IPS-15b (cell line): ENCODE data around the gene CABCOCO1.
A peak's percentile ranks its signal among the peaks of the same experiment; 100 is the strongest.
"Not testable (repeated sequence)": the region's sequence is repeated elsewhere in the genome, so short reads cannot be mapped to it uniquely, and the experiment has no call there.

Experiments used
- H3K27me3 ChIP-seq: one replicate; pipeline ENCODE4 v1.6.1; 2013; ENCODE audit warnings: low read length; ENCODE audit not compliant: control insufficient read depth, insufficient read depth
- H3K36me3 ChIP-seq: one replicate; pipeline ENCODE4 v1.6.1; 2013; ENCODE audit warnings: low read length; ENCODE audit not compliant: control insufficient read depth, insufficient read depth
- H3K4me1 ChIP-seq: one replicate; pipeline ENCODE4 v1.6.1; 2013; ENCODE audit warnings: mild to moderate bottlenecking, low read length; ENCODE audit not compliant: control insufficient read depth, insufficient read depth
- H3K4me3 ChIP-seq: one replicate; pipeline ENCODE4 v1.5.1; 2013; ENCODE audit warnings: low read depth, low read length
- H3K9ac ChIP-seq: one replicate; pipeline ENCODE4 v1.6.1; 2013; ENCODE audit warnings: low read depth, mild to moderate bottlenecking, low read length
- H3K9me3 ChIP-seq: one replicate; pipeline ENCODE4 v1.6.1; 2013; ENCODE audit warnings: mild to moderate bottlenecking, low read length; ENCODE audit not compliant: control insufficient read depth, insufficient read depth

Gene CABCOCO1

DNA sequence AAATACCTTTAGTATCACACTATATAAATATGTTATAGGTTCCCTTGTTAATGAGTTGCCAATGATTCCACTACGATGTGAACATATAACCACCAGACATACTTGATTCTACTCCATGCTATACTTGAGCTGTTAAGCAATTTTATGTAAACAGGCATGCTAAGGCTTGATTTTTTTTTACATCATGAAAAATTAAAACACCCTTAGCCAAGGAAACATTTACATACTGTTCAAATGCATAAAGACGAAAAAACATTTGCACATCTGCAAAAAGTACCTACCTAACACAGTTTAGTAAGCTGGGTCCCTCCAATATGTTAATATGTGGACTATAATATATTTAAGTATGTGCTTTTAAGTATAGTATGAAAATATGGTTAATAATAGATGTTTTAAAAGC, 9.0 kb upstream of the CABCOCO1 start:
- no peaks in the 10 kb centered on the region for H3K9me3 ChIP-seq

GRCh38 chr10:61655335-61655851, 7.3 kb upstream of the CABCOCO1 start:
- H3K36me3 ChIP-seq: no peaks in the 10 kb centered on the region

More for the DNA sequence above, 9.0 kb upstream of the CABCOCO1 start:
- no peaks in the 10 kb centered on the region for H3K36me3 ChIP-seq
- no peaks in the 10 kb centered on the region for H3K4me1 ChIP-seq
- no peaks in the 10 kb centered on the region for H3K27me3 ChIP-seq
- no peak overlapping the region for H3K4me3 ChIP-seq
- no peak overlapping the region for H3K9ac ChIP-seq

GRCh38 chr10:61663466-61663865, 737 bp downstream of the CABCOCO1 start:
- H3K9me3 ChIP-seq: no peaks in the 10 kb centered on the region
- peak overlapping the region; percentile 60 for H3K4me3 ChIP-seq
- H3K27me3 ChIP-seq: peaks cover 12% of the 10 kb centered on the region
- H3K4me1 ChIP-seq: no peaks in the 10 kb centered on the region
- no peak overlapping the region for H3K9ac ChIP-seq
- H3K36me3 ChIP-seq: no peaks in the 10 kb centered on the region

More at GRCh38 chr10:61655335-61655851, 7.3 kb upstream of the CABCOCO1 start:
- no peak overlapping the region for H3K9ac ChIP-seq
- no peaks in the 10 kb centered on the region for H3K9me3 ChIP-seq
- H3K4me1 ChIP-seq: no peaks in the 10 kb centered on the region
- H3K27me3 ChIP-seq: no peaks in the 10 kb centered on the region
- no peak overlapping the region for H3K4me3 ChIP-seq

GRCh38 chr10:61664985-61665384, 2.3 kb downstream of the CABCOCO1 start:
- H3K9me3 ChIP-seq: no peaks in the 10 kb centered on the region
- no peak overlapping the region for H3K9ac ChIP-seq
- H3K36me3 ChIP-seq: no peaks in the 10 kb centered on the region
- H3K4me1 ChIP-seq: no peaks in the 10 kb centered on the region
- peaks cover 12% of the 10 kb centered on the region for H3K27me3 ChIP-seq
- H3K4me3 ChIP-seq: no peak overlapping the region

DNA sequence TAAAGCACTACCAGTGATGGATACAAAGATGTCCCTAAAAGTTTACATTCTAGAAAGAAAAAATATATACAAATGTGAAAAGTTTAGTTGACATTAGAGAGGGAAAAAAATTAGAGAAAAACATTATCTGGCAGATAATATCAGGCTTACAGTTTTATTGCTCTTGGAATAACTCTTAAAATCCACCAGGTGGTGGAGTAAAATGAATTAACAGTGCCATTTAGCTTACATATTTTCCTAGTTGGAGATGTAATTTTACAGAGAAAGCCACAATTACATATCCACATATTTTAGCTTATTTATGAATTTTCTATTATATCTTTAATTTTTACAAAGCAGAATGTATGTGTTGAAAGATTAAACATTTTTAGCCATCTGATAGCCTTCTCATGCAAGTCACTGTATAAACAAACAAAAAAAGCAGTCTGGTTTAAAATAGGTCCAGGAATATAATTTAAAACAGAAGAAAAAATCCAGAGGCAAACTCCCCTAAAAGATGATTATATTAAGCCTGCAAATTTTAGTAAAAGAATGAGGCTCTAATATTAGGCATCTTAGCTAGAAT, 6.5 kb downstream of the CABCOCO1 start:
- Histone ChIP-seq H3K36me3 (no peaks in the 10 kb centered on the region), H3K9ac (no peak overlapping the region), H3K27me3 (no peaks in the 10 kb centered on the region), H3K4me3 (no peak overlapping the region), H3K4me1 (no peaks in the 10 kb centered on the region), H3K9me3 (no peaks in the 10 kb centered on the region)

- H3K9ac ChIP-seq: no peak overlapping the region
- no peaks in the 10 kb centered on the region for H3K9me3 ChIP-seq
- no peak overlapping the region for H3K4me3 ChIP-seq
- H3K36me3 ChIP-seq: no peaks in the 10 kb centered on the region
- H3K4me1 ChIP-seq: no peaks in the 10 kb centered on the region
- H3K27me3 ChIP-seq: no peaks in the 10 kb centered on the region
These were observed 7.1 kb downstream of the CABCOCO1 start for GRCh38 chr10:61669849-61670248.

GRCh38 chr10:61673360-61673759, 10.6 kb downstream of the CABCOCO1 start:
- Histone ChIP-seq H3K4me3 (no peak overlapping the region), H3K4me1 (no peaks in the 10 kb centered on the region), H3K9me3 (no peaks in the 10 kb centered on the region), H3K27me3 (no peaks in the 10 kb centered on the region), H3K36me3 (no peaks in the 10 kb centered on the region), H3K9ac (no peak overlapping the region)

- no peaks in the 10 kb centered on the region for H3K4me1 ChIP-seq
- no peak overlapping the region for H3K4me3 ChIP-seq
- H3K27me3 ChIP-seq: no peaks in the 10 kb centered on the region
- no peaks in the 10 kb centered on the region for H3K9me3 ChIP-seq
- H3K9ac ChIP-seq: no peak overlapping the region
- no peaks in the 10 kb centered on the region for H3K36me3 ChIP-seq
These were observed 19.6 kb downstream of the CABCOCO1 start for GRCh38 chr10:61682323-61682722.

GRCh38 chr10:61683319-61683718, 20.6 kb downstream of the CABCOCO1 start:
- H3K9me3 ChIP-seq: no peaks in the 10 kb centered on the region
- H3K4me1 ChIP-seq: no peaks in the 10 kb centered on the region
- H3K36me3 ChIP-seq: no peaks in the 10 kb centered on the region
- H3K9ac ChIP-seq: no peak overlapping the region
- no peaks in the 10 kb centered on the region for H3K27me3 ChIP-seq
- no peak overlapping the region for H3K4me3 ChIP-seq

GRCh38 chr10:61684894-61685507, 22.3 kb downstream of the CABCOCO1 start:
- no peak overlapping the region for H3K4me3 ChIP-seq
- no peak overlapping the region for H3K9ac ChIP-seq
- H3K36me3 ChIP-seq: no peaks in the 10 kb centered on the region
- no peaks in the 10 kb centered on the region for H3K9me3 ChIP-seq
- no peaks in the 10 kb centered on the region for H3K27me3 ChIP-seq
- H3K4me1 ChIP-seq: no peaks in the 10 kb centered on the region

GRCh38 chr10:61688551-61689308, 26.0 kb downstream of the CABCOCO1 start:
- no peaks in the 10 kb centered on the region for H3K9me3 ChIP-seq
- H3K4me3 ChIP-seq: no peak overlapping the region
- H3K9ac ChIP-seq: no peak overlapping the region
- no peaks in the 10 kb centered on the region for H3K4me1 ChIP-seq
- H3K36me3 ChIP-seq: no peaks in the 10 kb centered on the region
- no peaks in the 10 kb centered on the region for H3K27me3 ChIP-seq

DNA sequence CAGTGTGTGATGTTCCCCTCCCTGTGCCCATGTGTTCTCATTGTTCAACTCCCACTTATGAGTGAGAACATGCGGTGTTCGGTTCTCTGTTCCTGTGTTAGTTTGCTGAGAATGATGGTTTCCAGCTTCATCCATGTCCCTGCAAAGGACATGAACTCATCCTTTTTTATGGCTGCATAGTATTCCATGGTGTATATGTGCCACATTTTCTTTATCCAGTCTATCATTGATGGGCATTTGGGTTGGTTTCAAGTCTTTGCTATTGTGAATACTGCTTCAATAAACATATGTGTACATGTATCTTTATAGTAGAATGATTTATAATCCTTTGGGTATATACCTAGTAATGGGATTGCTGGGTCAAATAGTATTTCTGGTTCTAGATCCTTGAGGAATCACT, 28.9 kb downstream of the CABCOCO1 start:
- H3K9me3 ChIP-seq, H3K9ac ChIP-seq, H3K4me1 ChIP-seq, H3K4me3 ChIP-seq, H3K36me3 ChIP-seq, H3K27me3 ChIP-seq: not testable (repeated sequence)
